Thyroid gland (tissue), 4 donors: ENCODE measurements around the gene SIRPA. TPM values are rescaled to one million over a fixed set of nuclear protein-coding genes. Genes with fewer than 3 reads are reported as not detected.

Experiments used
- DNase-seq, 2 donors: peaks; one replicate each; pipeline ENCODE4 v3.0.0-alpha.2; 2019
- H3K27ac ChIP-seq, 3 donors: fragments of 200-600 bp; sonication (generic); 1 replicate in 2 of 3; 2 replicates in 1 of 3; pipeline ENCODE4 v1.5.1; 2016 to 2019; ENCODE audit warnings: mild to moderate bottlenecking in 1 of 3, moderate library complexity in 1 of 3
- H3K27me3 ChIP-seq: fragments of 200-600 bp; sonication (generic); one replicate; pipeline ENCODE4 v1.5.1; 2019
- H3K36me3 ChIP-seq, 2 donors: fragments of 200-600 bp; sonication (generic); one replicate each; pipeline ENCODE4 v1.5.1; 2016 to 2019
- H3K4me1 ChIP-seq, 2 donors: fragments of 200-600 bp; sonication (generic); one replicate each; pipeline ENCODE4 v1.5.1; 2017 to 2019
- H3K4me3 ChIP-seq, 3 donors: fragments of 200-600 bp; sonication (generic); replicated peaks in 1 of 3; 1 replicate in 2 of 3; 2 replicates in 1 of 3; pipeline ENCODE4 v1.5.1; 2016; ENCODE audit warnings: mild to moderate bottlenecking in 1 of 3
- H3K9me3 ChIP-seq: fragments of 200-600 bp; sonication (generic); one replicate; pipeline ENCODE4 v1.5.1; 2017
- POLR2A ChIP-seq, 2 donors: fragments of 450-650 bp; IDR thresholded peaks; one replicate each; pipeline ENCODE4 v1.6.1; 2017; ENCODE audit warnings: antibody characterized with exemption in 2 of 2, mild to moderate bottlenecking in 2 of 2, moderate library complexity in 1 of 2
- WGBS, 2 donors: methylation state at CpG; one replicate each; pipeline ENCODE4 v1.1.5; 2017; 5-methylcytosine and 5-hydroxymethylcytosine counted together
- intact Hi-C: fragments of 100-400 bp; cut with DNase I; formaldehyde crosslinking; loops from one replicate; pipeline ENCODE4 v1.15.1; 2023
- total RNA-seq, 4 donors: library from RNA; depleted of rRNA; stranded (reverse); fragments of >200 nt; gene quantifications; one replicate each; pipeline ENCODE4 v1.2.3, GENCODE V29; 2016
- TF ChIP-seq, protein P1 (sequence below), 6 experiments: fragments of 200-600 bp in 3 of 6; fragments of 450-650 bp in 3 of 6; sonication (generic) in 3 of 6; IDR thresholded peaks; one replicate each; pipeline ENCODE4 v1.5.1; 2016 to 2019; ENCODE audit warnings: antibody characterized with exemption in 6 of 6, mild to moderate bottlenecking in 2 of 6, inconsistent platforms in 1 of 6, moderate library complexity in 1 of 6

Gene SIRPA
- total RNA-seq, 4 donors from 2014 or later = 14.1 to 35.1 (median 25.4) TPM

GRCh38 chr20:1926237-1926636 lies 31.0 kb downstream of the SIRPA start:
- Histone ChIP-seq H3K9me3 (no peaks in the 10 kb centered on the region), H3K4me1 (no peaks in the 10 kb centered on the region), H3K36me3 (no peaks in the 10 kb centered on the region), H3K27me3 (no peaks in the 10 kb centered on the region), H3K4me3 (no peak overlapping the region), H3K27ac (no peak overlapping the region)
- intact Hi-C loops = no loop called here
- no peak for DNase-seq
- 84 to 93% methylated on average over 3 to 4 of the region's 5 CpGs for WGBS, 2 donors
- no peak for TF ChIP-seq POLR2A (IDR thresholded peaks at IDR 0.05)
- TF ChIP-seq, protein P1, sequence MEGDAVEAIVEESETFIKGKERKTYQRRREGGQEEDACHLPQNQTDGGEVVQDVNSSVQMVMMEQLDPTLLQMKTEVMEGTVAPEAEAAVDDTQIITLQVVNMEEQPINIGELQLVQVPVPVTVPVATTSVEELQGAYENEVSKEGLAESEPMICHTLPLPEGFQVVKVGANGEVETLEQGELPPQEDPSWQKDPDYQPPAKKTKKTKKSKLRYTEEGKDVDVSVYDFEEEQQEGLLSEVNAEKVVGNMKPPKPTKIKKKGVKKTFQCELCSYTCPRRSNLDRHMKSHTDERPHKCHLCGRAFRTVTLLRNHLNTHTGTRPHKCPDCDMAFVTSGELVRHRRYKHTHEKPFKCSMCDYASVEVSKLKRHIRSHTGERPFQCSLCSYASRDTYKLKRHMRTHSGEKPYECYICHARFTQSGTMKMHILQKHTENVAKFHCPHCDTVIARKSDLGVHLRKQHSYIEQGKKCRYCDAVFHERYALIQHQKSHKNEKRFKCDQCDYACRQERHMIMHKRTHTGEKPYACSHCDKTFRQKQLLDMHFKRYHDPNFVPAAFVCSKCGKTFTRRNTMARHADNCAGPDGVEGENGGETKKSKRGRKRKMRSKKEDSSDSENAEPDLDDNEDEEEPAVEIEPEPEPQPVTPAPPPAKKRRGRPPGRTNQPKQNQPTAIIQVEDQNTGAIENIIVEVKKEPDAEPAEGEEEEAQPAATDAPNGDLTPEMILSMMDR (IDR thresholded peaks at IDR 0.05) = no peak

GRCh38 chr20:1927217-1927616 lies 32.0 kb downstream of the SIRPA start:
- Histone ChIP-seq H3K4me3 (no peak overlapping the region), H3K9me3 (no peaks in the 10 kb centered on the region), H3K36me3 (no peaks in the 10 kb centered on the region), H3K4me1 (no peaks in the 10 kb centered on the region), H3K27me3 (no peaks in the 10 kb centered on the region), H3K27ac (no peak overlapping the region)
- DNase-seq = no peak
- no peak for TF ChIP-seq POLR2A (IDR thresholded peaks at IDR 0.05)
- TF ChIP-seq, protein P1 (IDR thresholded peaks at IDR 0.05) = no peak
- intact Hi-C loops = no loop called here
- WGBS, 2 donors = 79 to 88% methylated on average over 7 to 8 of the region's 8 CpGs

DNA sequence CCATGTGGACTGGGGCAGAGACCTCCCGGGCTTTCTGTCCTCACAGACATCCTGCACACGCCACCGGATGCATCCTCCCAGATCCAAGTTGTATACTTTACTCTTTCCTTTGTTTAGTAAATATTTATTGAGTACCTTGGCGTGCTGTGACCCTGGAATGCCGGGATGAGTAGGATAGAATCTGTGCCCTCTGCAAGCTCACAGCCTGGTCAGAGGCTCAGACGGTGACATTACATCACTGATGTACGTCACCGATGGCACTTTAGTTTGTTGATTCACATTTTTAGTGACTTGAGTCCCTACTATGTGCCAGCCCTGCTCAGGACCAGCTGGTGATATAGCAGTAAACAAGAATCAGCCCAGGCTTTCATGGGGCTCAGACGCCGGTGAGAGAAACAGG lies 32.9 kb downstream of the SIRPA start:
- WGBS, 2 donors = 84 to 94% methylated on average over 10 of the region's 10 CpGs
- Histone ChIP-seq H3K36me3 (no peaks in the 10 kb centered on the region), H3K27me3 (no peaks in the 10 kb centered on the region), H3K9me3 (no peaks in the 10 kb centered on the region), H3K4me3 (no peak overlapping the region), H3K4me1 (no peaks in the 10 kb centered on the region), H3K27ac (no peak overlapping the region)
- TF ChIP-seq, protein P1 (IDR thresholded peaks at IDR 0.05) = no peak
- no peak for TF ChIP-seq POLR2A (IDR thresholded peaks at IDR 0.05)
- intact Hi-C loops = no loop called here
- DNase-seq = no peak

- H3K27ac ChIP-seq = no peak overlapping the region
- no peak for DNase-seq
- intact Hi-C loops = no loop called here
- H3K36me3 ChIP-seq = no peaks in the 10 kb centered on the region
- H3K4me1 ChIP-seq = no peaks in the 10 kb centered on the region
- 90 to 93% methylated on average over 7 of the region's 7 CpGs for WGBS, 2 donors
- TF ChIP-seq, protein P1 (IDR thresholded peaks at IDR 0.05) = no peak
- TF ChIP-seq POLR2A (IDR thresholded peaks at IDR 0.05) = no peak
- H3K27me3 ChIP-seq = no peaks in the 10 kb centered on the region
- H3K9me3 ChIP-seq = no peaks in the 10 kb centered on the region
- H3K4me3 ChIP-seq = no peak overlapping the region
These were observed 33.6 kb downstream of the SIRPA start for GRCh38 chr20:1928782-1929181.

GRCh38 chr20:1929460-1929859 lies 34.3 kb downstream of the SIRPA start:
- TF ChIP-seq POLR2A (IDR thresholded peaks at IDR 0.05) = no peak
- TF ChIP-seq, protein P1 (IDR thresholded peaks at IDR 0.05) = no peak
- no peak for DNase-seq
- intact Hi-C loops = no loop called here
- no peaks in the 10 kb centered on the region for H3K9me3 ChIP-seq
- no peak overlapping the region for H3K27ac ChIP-seq
- no peaks in the 10 kb centered on the region for H3K36me3 ChIP-seq
- no peaks in the 10 kb centered on the region for H3K27me3 ChIP-seq
- H3K4me1 ChIP-seq = no peaks in the 10 kb centered on the region
- 54 to 76% methylated on average over 3 of the region's 3 CpGs for WGBS, 2 donors
- H3K4me3 ChIP-seq = no peak overlapping the region
